Measurements from ENCODE around the gene ANGPTL8. TPM values are rescaled to one million over a fixed set of nuclear protein-coding genes. Genes with fewer than 3 reads are reported as not detected.

The ANGPTL8 gene
- total and polyA plus RNA-seq, 2 of the 13 experiments (the other 11 are each of a cell fraction or from before 2014, with no cell fraction given): 27.3 to 243 TPM

DNA sequence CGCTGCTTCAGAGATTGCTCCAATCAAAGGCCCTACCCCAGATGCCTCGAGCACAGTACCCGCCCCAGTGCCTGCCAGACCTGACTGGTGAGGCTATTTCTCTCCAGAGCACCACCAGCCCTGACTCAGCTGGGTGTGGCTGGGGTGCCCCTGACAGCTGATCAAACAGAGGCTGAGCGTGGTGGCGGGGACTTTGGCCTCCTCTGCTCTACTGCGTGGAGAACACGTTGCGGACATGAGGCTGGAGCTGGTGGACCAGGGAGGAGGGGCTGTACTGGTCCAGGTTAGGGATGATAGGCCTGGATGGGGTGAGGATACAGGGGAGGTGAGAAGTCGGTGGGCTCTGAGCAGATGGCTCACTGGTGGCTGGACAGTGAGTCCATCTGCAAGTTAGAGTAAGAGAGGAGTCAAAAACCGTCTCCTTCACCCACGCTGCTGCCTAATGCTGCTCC, 26.4 kb downstream of the ANGPTL8 start (continued):
- peak; percentile 88; the same call in 1 of the 2 replicates for TF ChIP-seq CBX5 (CRISPR knock-in tag; IDR thresholded peaks at IDR 0.05; ENCODE audit: borderline replicate concordance)
- TF ChIP-seq, protein P1, sequence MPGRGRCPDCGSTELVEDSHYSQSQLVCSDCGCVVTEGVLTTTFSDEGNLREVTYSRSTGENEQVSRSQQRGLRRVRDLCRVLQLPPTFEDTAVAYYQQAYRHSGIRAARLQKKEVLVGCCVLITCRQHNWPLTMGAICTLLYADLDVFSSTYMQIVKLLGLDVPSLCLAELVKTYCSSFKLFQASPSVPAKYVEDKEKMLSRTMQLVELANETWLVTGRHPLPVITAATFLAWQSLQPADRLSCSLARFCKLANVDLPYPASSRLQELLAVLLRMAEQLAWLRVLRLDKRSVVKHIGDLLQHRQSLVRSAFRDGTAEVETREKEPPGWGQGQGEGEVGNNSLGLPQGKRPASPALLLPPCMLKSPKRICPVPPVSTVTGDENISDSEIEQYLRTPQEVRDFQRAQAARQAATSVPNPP (CRISPR knock-in tag; IDR thresholded peaks at IDR 0.05): peak; percentile 82; the same call in 1 of the 2 replicates
- TF ChIP-seq, protein P2, sequence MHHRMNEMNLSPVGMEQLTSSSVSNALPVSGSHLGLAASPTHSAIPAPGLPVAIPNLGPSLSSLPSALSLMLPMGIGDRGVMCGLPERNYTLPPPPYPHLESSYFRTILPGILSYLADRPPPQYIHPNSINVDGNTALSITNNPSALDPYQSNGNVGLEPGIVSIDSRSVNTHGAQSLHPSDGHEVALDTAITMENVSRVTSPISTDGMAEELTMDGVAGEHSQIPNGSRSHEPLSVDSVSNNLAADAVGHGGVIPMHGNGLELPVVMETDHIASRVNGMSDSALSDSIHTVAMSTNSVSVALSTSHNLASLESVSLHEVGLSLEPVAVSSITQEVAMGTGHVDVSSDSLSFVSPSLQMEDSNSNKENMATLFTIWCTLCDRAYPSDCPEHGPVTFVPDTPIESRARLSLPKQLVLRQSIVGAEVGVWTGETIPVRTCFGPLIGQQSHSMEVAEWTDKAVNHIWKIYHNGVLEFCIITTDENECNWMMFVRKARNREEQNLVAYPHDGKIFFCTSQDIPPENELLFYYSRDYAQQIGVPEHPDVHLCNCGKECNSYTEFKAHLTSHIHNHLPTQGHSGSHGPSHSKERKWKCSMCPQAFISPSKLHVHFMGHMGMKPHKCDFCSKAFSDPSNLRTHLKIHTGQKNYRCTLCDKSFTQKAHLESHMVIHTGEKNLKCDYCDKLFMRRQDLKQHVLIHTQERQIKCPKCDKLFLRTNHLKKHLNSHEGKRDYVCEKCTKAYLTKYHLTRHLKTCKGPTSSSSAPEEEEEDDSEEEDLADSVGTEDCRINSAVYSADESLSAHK (CRISPR knock-in tag; IDR thresholded peaks at IDR 0.05; ENCODE audit: borderline replicate concordance): no peak
- peak; percentile 86 for TF ChIP-seq CBFB (CRISPR knock-in tag; IDR thresholded peaks at IDR 0.05)
- TF ChIP-seq ZNF7 (CRISPR knock-in tag; IDR thresholded peaks at IDR 0.05): no peak
- TF ChIP-seq, protein P3, sequence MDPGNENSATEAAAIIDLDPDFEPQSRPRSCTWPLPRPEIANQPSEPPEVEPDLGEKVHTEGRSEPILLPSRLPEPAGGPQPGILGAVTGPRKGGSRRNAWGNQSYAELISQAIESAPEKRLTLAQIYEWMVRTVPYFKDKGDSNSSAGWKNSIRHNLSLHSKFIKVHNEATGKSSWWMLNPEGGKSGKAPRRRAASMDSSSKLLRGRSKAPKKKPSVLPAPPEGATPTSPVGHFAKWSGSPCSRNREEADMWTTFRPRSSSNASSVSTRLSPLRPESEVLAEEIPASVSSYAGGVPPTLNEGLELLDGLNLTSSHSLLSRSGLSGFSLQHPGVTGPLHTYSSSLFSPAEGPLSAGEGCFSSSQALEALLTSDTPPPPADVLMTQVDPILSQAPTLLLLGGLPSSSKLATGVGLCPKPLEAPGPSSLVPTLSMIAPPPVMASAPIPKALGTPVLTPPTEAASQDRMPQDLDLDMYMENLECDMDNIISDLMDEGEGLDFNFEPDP (CRISPR knock-in tag; conservative IDR thresholded peaks at IDR 0.05): no peak
- no peak for TF ChIP-seq ZNF260 (CRISPR knock-in tag; IDR thresholded peaks at IDR 0.05; ENCODE audit: borderline replicate concordance, low read depth)
- peak; percentile 93 for TF ChIP-seq JUND (CRISPR knock-in tag; IDR thresholded peaks at IDR 0.05)
- peak; percentile 67; the same call in 1 of the 2 replicates for TF ChIP-seq NFE2L1 (CRISPR knock-in tag; IDR thresholded peaks at IDR 0.05; ENCODE audit: borderline replicate concordance)
- TF ChIP-seq, protein P4, sequence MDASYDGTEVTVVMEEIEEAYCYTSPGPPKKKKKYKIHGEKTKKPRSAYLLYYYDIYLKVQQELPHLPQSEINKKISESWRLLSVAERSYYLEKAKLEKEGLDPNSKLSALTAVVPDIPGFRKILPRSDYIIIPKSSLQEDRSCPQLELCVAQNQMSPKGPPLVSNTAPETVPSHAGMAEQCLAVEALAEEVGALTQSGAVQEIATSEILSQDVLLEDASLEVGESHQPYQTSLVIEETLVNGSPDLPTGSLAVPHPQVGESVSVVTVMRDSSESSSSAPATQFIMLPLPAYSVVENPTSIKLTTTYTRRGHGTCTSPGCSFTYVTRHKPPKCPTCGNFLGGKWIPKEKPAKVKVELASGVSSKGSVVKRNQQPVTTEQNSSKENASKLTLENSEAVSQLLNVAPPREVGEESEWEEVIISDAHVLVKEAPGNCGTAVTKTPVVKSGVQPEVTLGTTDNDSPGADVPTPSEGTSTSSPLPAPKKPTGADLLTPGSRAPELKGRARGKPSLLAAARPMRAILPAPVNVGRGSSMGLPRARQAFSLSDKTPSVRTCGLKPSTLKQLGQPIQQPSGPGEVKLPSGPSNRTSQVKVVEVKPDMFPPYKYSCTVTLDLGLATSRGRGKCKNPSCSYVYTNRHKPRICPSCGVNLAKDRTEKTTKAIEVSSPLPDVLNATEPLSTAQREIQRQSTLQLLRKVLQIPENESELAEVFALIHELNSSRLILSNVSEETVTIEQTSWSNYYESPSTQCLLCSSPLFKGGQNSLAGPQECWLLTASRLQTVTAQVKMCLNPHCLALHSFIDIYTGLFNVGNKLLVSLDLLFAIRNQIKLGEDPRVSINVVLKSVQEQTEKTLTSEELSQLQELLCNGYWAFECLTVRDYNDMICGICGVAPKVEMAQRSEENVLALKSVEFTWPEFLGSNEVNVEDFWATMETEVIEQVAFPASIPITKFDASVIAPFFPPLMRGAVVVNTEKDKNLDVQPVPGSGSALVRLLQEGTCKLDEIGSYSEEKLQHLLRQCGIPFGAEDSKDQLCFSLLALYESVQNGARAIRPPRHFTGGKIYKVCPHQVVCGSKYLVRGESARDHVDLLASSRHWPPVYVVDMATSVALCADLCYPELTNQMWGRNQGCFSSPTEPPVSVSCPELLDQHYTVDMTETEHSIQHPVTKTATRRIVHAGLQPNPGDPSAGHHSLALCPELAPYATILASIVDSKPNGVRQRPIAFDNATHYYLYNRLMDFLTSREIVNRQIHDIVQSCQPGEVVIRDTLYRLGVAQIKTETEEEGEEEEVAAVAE (CRISPR knock-in tag; IDR thresholded peaks at IDR 0.05; ENCODE audit: borderline replicate concordance): peak; percentile 87
- TF ChIP-seq, protein P5, sequence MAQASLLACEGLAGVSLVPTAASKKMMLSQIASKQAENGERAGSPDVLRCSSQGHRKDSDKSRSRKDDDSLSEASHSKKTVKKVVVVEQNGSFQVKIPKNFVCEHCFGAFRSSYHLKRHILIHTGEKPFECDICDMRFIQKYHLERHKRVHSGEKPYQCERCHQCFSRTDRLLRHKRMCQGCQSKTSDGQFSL (CRISPR knock-in tag; IDR thresholded peaks at IDR 0.05): peak; percentile 54; the same call in 1 of the 2 replicates
- TF ChIP-seq, protein P6, sequence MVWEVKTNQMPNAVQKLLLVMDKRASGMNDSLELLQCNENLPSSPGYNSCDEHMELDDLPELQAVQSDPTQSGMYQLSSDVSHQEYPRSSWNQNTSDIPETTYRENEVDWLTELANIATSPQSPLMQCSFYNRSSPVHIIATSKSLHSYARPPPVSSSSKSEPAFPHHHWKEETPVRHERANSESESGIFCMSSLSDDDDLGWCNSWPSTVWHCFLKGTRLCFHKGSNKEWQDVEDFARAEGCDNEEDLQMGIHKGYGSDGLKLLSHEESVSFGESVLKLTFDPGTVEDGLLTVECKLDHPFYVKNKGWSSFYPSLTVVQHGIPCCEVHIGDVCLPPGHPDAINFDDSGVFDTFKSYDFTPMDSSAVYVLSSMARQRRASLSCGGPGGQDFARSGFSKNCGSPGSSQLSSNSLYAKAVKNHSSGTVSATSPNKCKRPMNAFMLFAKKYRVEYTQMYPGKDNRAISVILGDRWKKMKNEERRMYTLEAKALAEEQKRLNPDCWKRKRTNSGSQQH (CRISPR knock-in tag; IDR thresholded peaks at IDR 0.05; ENCODE audit: low read depth): no peak; the same call in 1 of the 2 replicates
- TF ChIP-seq, protein P7, sequence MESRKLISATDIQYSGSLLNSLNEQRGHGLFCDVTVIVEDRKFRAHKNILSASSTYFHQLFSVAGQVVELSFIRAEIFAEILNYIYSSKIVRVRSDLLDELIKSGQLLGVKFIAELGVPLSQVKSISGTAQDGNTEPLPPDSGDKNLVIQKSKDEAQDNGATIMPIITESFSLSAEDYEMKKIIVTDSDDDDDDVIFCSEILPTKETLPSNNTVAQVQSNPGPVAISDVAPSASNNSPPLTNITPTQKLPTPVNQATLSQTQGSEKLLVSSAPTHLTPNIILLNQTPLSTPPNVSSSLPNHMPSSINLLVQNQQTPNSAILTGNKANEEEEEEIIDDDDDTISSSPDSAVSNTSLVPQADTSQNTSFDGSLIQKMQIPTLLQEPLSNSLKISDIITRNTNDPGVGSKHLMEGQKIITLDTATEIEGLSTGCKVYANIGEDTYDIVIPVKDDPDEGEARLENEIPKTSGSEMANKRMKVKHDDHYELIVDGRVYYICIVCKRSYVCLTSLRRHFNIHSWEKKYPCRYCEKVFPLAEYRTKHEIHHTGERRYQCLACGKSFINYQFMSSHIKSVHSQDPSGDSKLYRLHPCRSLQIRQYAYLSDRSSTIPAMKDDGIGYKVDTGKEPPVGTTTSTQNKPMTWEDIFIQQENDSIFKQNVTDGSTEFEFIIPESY (CRISPR knock-in tag; IDR thresholded peaks at IDR 0.05): peak; percentile 56
- no peak; the same call in 1 of the 2 replicates for TF ChIP-seq JDP2 (CRISPR knock-in tag; IDR thresholded peaks at IDR 0.05; ENCODE audit: borderline replicate concordance)
- no peak for TF ChIP-seq GZF1 (CRISPR knock-in tag; IDR thresholded peaks at IDR 0.05)

Measured in HepG2 (cell line).